ENCODE results near the gene TAS2R13.

TAS2R13 gene

GRCh38 chr12:10889226-10889625 lies 20.1 kb downstream of the TAS2R13 start:
- DNase-seq: no peak
- no peaks in the 10 kb centered on the region for H3K27me3 ChIP-seq (replicated peaks; ENCODE audit: control insufficient read depth, insufficient read depth, low read length, poor library complexity, severe bottlenecking)
- no peak overlapping the region for H3K4me3 ChIP-seq (ENCODE audit: insufficient read depth, low read depth, low read length, poor library complexity, severe bottlenecking)
- H3K36me3 ChIP-seq (ENCODE audit: control insufficient read depth, insufficient read depth, low read length): no peaks in the 10 kb centered on the region
- H3K27ac ChIP-seq (ENCODE audit: insufficient read depth, low read length, poor library complexity, severe bottlenecking): no peak overlapping the region
- no peaks in the 10 kb centered on the region for H3K4me1 ChIP-seq (ENCODE audit: control insufficient read depth, insufficient read depth, low read length, poor library complexity, severe bottlenecking)
- no peaks in the 10 kb centered on the region for H3K9me3 ChIP-seq (ENCODE audit: control insufficient read depth, low read length)

- H3K27ac ChIP-seq (ENCODE audit: insufficient read depth, low read length, poor library complexity, severe bottlenecking): no peak within 1 kb of the TSS
- H3K4me1 ChIP-seq (ENCODE audit: control insufficient read depth, insufficient read depth, low read length, poor library complexity, severe bottlenecking): no peaks in the 10 kb centered on the region
- H3K36me3 ChIP-seq (ENCODE audit: control insufficient read depth, insufficient read depth, low read length): no peaks in the 10 kb centered on the region
- no peaks in the 10 kb centered on the region for H3K27me3 ChIP-seq (replicated peaks; ENCODE audit: control insufficient read depth, insufficient read depth, low read length, poor library complexity, severe bottlenecking)
- no peak for DNase-seq
- H3K9me3 ChIP-seq (ENCODE audit: control insufficient read depth, low read length): no peaks in the 10 kb centered on the region
- no peak within 1 kb of the TSS for H3K4me3 ChIP-seq (ENCODE audit: insufficient read depth, low read depth, low read length, poor library complexity, severe bottlenecking)
Measured at GRCh38 chr12:10884086-10884725, 25.2 kb downstream of the TAS2R13 start, which contains the start of gene PRH1. Gene PRH1 (minus strand): TSS chr12:10884255. CDS start chr12:10884217, 38 bp downstream.

- no peaks in the 10 kb centered on the region for H3K9me3 ChIP-seq (ENCODE audit: control insufficient read depth, low read length)
- H3K36me3 ChIP-seq (ENCODE audit: control insufficient read depth, insufficient read depth, low read length): no peaks in the 10 kb centered on the region
- H3K27ac ChIP-seq (ENCODE audit: insufficient read depth, low read length, poor library complexity, severe bottlenecking): no peak overlapping the region
- H3K4me3 ChIP-seq (ENCODE audit: insufficient read depth, low read depth, low read length, poor library complexity, severe bottlenecking): no peak overlapping the region
- no peak for DNase-seq
- no peaks in the 10 kb centered on the region for H3K4me1 ChIP-seq (ENCODE audit: control insufficient read depth, insufficient read depth, low read length, poor library complexity, severe bottlenecking)
- no peaks in the 10 kb centered on the region for H3K27me3 ChIP-seq (replicated peaks; ENCODE audit: control insufficient read depth, insufficient read depth, low read length, poor library complexity, severe bottlenecking)
Measured at GRCh38 chr12:10873378-10873777, 36.0 kb downstream of the TAS2R13 start.

DNA sequence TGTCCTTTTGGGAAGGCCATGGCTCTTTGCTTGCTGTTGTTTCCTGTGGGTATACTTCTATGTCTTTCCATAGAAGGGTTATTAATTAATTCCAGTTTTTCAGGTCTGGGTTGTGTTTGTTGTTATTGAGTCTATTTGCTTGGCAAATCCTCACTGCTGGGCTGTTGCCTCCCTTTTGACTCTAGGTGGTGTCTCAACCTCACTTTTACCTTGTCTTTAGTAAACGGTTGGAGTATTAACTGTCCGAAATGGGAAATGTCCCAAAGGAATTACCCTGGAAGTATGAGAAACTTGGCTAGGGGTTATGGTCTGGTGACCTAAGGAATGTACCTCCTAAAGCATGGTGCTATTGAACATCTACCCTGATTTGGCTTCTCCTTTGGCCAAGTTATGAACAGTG lies 42.0 kb downstream of the TAS2R13 start:
- DNase-seq: no peak
- no peaks in the 10 kb centered on the region for H3K4me1 ChIP-seq (ENCODE audit: control insufficient read depth, insufficient read depth, low read length, poor library complexity, severe bottlenecking)
- H3K27me3 ChIP-seq (replicated peaks; ENCODE audit: control insufficient read depth, insufficient read depth, low read length, poor library complexity, severe bottlenecking): no peaks in the 10 kb centered on the region
- no peaks in the 10 kb centered on the region for H3K9me3 ChIP-seq (ENCODE audit: control insufficient read depth, low read length)
- H3K27ac ChIP-seq (ENCODE audit: insufficient read depth, low read length, poor library complexity, severe bottlenecking): no peak overlapping the region
- no peak overlapping the region for H3K4me3 ChIP-seq (ENCODE audit: insufficient read depth, low read depth, low read length, poor library complexity, severe bottlenecking)
- H3K36me3 ChIP-seq (ENCODE audit: control insufficient read depth, insufficient read depth, low read length): no peaks in the 10 kb centered on the region

- no peak for DNase-seq
- H3K4me1 ChIP-seq (ENCODE audit: control insufficient read depth, insufficient read depth, low read length, poor library complexity, severe bottlenecking): no peaks in the 10 kb centered on the region
- peaks cover 2% of the 10 kb centered on the region for H3K36me3 ChIP-seq (ENCODE audit: control insufficient read depth, insufficient read depth, low read length)
- H3K9me3 ChIP-seq (ENCODE audit: control insufficient read depth, low read length): no peaks in the 10 kb centered on the region
- no peaks in the 10 kb centered on the region for H3K27me3 ChIP-seq (replicated peaks; ENCODE audit: control insufficient read depth, insufficient read depth, low read length, poor library complexity, severe bottlenecking)
- H3K27ac ChIP-seq (ENCODE audit: insufficient read depth, low read length, poor library complexity, severe bottlenecking): no peak overlapping the region
- H3K4me3 ChIP-seq (ENCODE audit: insufficient read depth, low read depth, low read length, poor library complexity, severe bottlenecking): no peak overlapping the region
Measured at GRCh38 chr12:10863512-10864218, 45.7 kb downstream of the TAS2R13 start.

GRCh38 chr12:10861366-10861765 lies 48.0 kb downstream of the TAS2R13 start:
- Histone ChIP-seq H3K27ac (ENCODE audit: insufficient read depth, low read length, poor library complexity, severe bottlenecking) (no peak overlapping the region), H3K36me3 (ENCODE audit: control insufficient read depth, insufficient read depth, low read length) (peaks cover 4% of the 10 kb centered on the region), H3K4me1 (ENCODE audit: control insufficient read depth, insufficient read depth, low read length, poor library complexity, severe bottlenecking) (no peaks in the 10 kb centered on the region)

More at GRCh38 chr12:10861366-10861765, 48.0 kb downstream of the TAS2R13 start:
- no peak overlapping the region for H3K4me3 ChIP-seq (ENCODE audit: insufficient read depth, low read depth, low read length, poor library complexity, severe bottlenecking)
- H3K9me3 ChIP-seq (ENCODE audit: control insufficient read depth, low read length): no peaks in the 10 kb centered on the region
- no peak for DNase-seq
- no peaks in the 10 kb centered on the region for H3K27me3 ChIP-seq (replicated peaks; ENCODE audit: control insufficient read depth, insufficient read depth, low read length, poor library complexity, severe bottlenecking)

Data from effector memory CD4-positive, alpha-beta T cell (primary cell).